K562 (cell line): ENCODE results near the gene CPED1. TPM values are rescaled to one million over a fixed set of nuclear protein-coding genes. Genes with fewer than 3 reads are reported as not detected.

Source experiments
- COPS2 ChIP-seq: fragments of 450-650 bp; conservative IDR thresholded peaks from 2 replicates; pipeline ENCODE4 v1.6.1; 2016; ENCODE audit warnings: mild to moderate bottlenecking, moderate library complexity
- ELF1 ChIP-seq: fragments of 200-800 bp; sonication (Bioruptor generic); IDR thresholded peaks from 2 replicates; pipeline ENCODE4 v1.6.1; 2016; ENCODE audit warnings: missing genetic modification characterization, missing compliant biosample characterization
- GATA2 ChIP-seq: sonication (generic); formaldehyde crosslinking; IDR thresholded peaks from 2 replicates; pipeline ENCODE4 v1.4.0; 2020; ENCODE audit warnings: mild to moderate bottlenecking, missing genetic modification reagents
- GMEB1 ChIP-seq: fragments of 250-450 bp; sonication (Bioruptor Pico); IDR thresholded peaks from 2 replicates; pipeline ENCODE4 v1.4.0; 2020; ENCODE audit warnings: mild to moderate bottlenecking
- HBP1 ChIP-seq: fragments of 450-650 bp; formaldehyde crosslinking; IDR thresholded peaks from 2 replicates; pipeline ENCODE4 v1.4.0; 2022; ENCODE audit warnings: missing genetic modification characterization
- NR0B1 ChIP-seq: fragments of 450-650 bp; IDR thresholded peaks from one replicate; pipeline ENCODE4 v1.6.1; 2018; ENCODE audit warnings: mild to moderate bottlenecking, moderate library complexity; ENCODE audit not compliant: partially characterized antibody
- NUFIP1 ChIP-seq: fragments of 450-650 bp; IDR thresholded peaks from 2 replicates; pipeline ENCODE4 v1.6.1; 2018; ENCODE audit not compliant: partially characterized antibody
- OTX1 ChIP-seq: fragments of 450-650 bp; formaldehyde crosslinking; IDR thresholded peaks from 2 replicates; pipeline ENCODE4 v1.4.0; 2022; ENCODE audit warnings: mild to moderate bottlenecking
- SIN3B ChIP-seq: fragments of 450-650 bp; IDR thresholded peaks from 2 replicates; pipeline ENCODE4 v1.6.1; 2017; ENCODE audit warnings: low read depth, mild to moderate bottlenecking, moderate library complexity
- SP2 ChIP-seq: IDR thresholded peaks from 2 replicates; pipeline ENCODE4 v1.6.1; 2011; ENCODE audit warnings: mild to moderate bottlenecking, low read depth, low read length, moderate library complexity; ENCODE audit not compliant: poor library complexity, severe bottlenecking; ENCODE audit errors: extremely low read depth
- TAF1 ChIP-seq: IDR thresholded peaks from 2 replicates; pipeline ENCODE4 v1.6.1; 2011; ENCODE audit warnings: mild to moderate bottlenecking, low read length, moderate library complexity; ENCODE audit not compliant: insufficient read depth, control insufficient read depth, severe bottlenecking; ENCODE audit errors: extremely low read depth
- U2AF1 ChIP-seq: fragments of 200-400 bp; formaldehyde crosslinking; optimal IDR thresholded peaks from 2 replicates; pipeline ENCODE3; 2017; ENCODE audit warnings: mild to moderate bottlenecking, low read depth, low read length, moderate library complexity
- YBX1 ChIP-seq: fragments of 450-650 bp; IDR thresholded peaks from 2 replicates; pipeline ENCODE4 v1.7.1; 2016; ENCODE audit warnings: mild to moderate bottlenecking
- ZNF143 ChIP-seq: sonication (generic); formaldehyde crosslinking; IDR thresholded peaks from 2 replicates; pipeline ENCODE4 v1.9.0; 2022; ENCODE audit warnings: mild to moderate bottlenecking, missing genetic modification reagents
- polyA plus RNA-seq, 8 experiments: library from polyadenylated mRNA; depleted of rRNA in 4 of 8; stranded (reverse) in 5 of 8; unstranded in 3 of 8; fragments of >200 nt; fragmentation: Nextera tagmentation in 2 of 8; fragmentation: Illumina TruSeq in 1 of 8; extraction: Ambion mirVana in 2 of 8; extraction: Trizol in 1 of 8; gene quantifications; 2 replicates each; pipeline versions ENCODE4 v1.2.1 to v1.2.3, GENCODE V29; 2011 to 2014; ENCODE audit warnings: inconsistent platforms in 1 of 8, missing spikeins in 1 of 8
- total RNA-seq, 7 experiments: library from RNA; depleted of rRNA in 6 of 7; stranded (reverse); fragments of >200 nt in 6 of 7; fragmentation: Illumina TruSeq in 2 of 7; extraction: Trizol in 2 of 7; gene quantifications; 2 replicates each; pipeline versions ENCODE4 v1.2.1 to v1.2.3, GENCODE V29; 2011 to 2021; ENCODE audit warnings: low replicate concordance in 1 of 7
- TF ChIP-seq, protein P1 (sequence below): sonication (generic); formaldehyde crosslinking; IDR thresholded peaks from 2 replicates; pipeline ENCODE4 v1.8.1; 2023; ENCODE audit warnings: mild to moderate bottlenecking, missing genetic modification reagents
- TF ChIP-seq, protein P2 (sequence below), 2 experiments: fragments of 150-350 bp in 1 of 2; IDR thresholded peaks; 2 replicates each; pipeline ENCODE4 v1.6.1; 2012 to 2016; ENCODE audit warnings: low read depth in 2 of 2, low read length in 2 of 2, mild to moderate bottlenecking in 1 of 2, moderate library complexity in 1 of 2

Gene CPED1
- total and polyA plus RNA-seq, 9 of the 15 experiments (the other 6 are each of a cell fraction or from before 2014, with no cell fraction given): 195 to 393 (median 290) TPM

DNA sequence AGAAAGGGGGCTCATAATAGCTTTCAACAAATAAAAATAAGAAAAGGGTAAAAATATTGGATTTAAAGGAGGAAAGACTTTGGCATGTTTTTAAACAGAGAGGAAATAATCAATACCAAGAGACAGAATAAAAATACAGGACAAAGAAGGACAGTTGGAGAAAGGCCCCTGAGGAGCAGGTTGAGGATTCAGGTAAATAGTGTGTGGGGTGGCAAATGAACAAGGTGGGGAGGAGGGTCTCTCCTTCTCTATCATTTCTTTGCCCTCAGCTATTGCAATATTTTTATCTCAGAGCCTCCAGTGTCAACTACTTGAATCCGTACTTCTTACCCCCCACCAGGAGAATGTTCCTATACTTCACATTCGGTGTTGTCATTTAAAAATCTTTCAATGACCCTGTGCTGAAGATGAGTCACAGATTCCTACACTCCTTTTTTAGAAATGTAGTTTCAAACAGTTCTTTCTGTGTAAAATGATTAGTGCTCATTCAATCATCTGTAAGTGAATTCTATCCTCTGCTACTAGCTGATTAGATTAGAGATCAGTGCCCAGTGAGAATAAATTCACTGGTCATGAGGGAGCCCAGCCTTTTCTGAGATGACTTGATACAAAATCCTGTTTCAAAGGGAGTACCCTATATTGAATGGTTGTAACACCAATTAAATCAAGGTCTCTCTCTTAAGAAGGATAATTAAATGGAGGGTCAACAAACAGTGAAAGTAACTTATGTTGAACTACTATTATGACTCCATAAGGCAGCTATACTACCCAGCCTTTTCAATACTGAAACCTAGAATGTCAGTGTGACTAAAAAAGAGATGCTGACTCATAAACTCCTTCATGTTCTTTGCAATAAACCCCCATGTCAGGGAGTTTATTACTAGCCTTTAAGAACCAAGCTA is 289.9 kb downstream of the CPED1 start (continued):
- no peak for TF ChIP-seq GMEB1 (CRISPR knock-in tag)
- no peak for TF ChIP-seq TAF1
- TF ChIP-seq NR0B1: no peak
- no peak for TF ChIP-seq COPS2
- no peak for TF ChIP-seq SP2
- no peak for TF ChIP-seq OTX1 (CRISPR knock-in tag)
- TF ChIP-seq ZNF143: no peak
- no peak for TF ChIP-seq SIN3B
- no peak for TF ChIP-seq NUFIP1
- TF ChIP-seq HBP1 (CRISPR knock-in tag): no peak
- TF ChIP-seq, protein P1, sequence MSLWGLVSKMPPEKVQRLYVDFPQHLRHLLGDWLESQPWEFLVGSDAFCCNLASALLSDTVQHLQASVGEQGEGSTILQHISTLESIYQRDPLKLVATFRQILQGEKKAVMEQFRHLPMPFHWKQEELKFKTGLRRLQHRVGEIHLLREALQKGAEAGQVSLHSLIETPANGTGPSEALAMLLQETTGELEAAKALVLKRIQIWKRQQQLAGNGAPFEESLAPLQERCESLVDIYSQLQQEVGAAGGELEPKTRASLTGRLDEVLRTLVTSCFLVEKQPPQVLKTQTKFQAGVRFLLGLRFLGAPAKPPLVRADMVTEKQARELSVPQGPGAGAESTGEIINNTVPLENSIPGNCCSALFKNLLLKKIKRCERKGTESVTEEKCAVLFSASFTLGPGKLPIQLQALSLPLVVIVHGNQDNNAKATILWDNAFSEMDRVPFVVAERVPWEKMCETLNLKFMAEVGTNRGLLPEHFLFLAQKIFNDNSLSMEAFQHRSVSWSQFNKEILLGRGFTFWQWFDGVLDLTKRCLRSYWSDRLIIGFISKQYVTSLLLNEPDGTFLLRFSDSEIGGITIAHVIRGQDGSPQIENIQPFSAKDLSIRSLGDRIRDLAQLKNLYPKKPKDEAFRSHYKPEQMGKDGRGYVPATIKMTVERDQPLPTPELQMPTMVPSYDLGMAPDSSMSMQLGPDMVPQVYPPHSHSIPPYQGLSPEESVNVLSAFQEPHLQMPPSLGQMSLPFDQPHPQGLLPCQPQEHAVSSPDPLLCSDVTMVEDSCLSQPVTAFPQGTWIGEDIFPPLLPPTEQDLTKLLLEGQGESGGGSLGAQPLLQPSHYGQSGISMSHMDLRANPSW (CRISPR knock-in tag): no peak
- TF ChIP-seq, protein P2, sequence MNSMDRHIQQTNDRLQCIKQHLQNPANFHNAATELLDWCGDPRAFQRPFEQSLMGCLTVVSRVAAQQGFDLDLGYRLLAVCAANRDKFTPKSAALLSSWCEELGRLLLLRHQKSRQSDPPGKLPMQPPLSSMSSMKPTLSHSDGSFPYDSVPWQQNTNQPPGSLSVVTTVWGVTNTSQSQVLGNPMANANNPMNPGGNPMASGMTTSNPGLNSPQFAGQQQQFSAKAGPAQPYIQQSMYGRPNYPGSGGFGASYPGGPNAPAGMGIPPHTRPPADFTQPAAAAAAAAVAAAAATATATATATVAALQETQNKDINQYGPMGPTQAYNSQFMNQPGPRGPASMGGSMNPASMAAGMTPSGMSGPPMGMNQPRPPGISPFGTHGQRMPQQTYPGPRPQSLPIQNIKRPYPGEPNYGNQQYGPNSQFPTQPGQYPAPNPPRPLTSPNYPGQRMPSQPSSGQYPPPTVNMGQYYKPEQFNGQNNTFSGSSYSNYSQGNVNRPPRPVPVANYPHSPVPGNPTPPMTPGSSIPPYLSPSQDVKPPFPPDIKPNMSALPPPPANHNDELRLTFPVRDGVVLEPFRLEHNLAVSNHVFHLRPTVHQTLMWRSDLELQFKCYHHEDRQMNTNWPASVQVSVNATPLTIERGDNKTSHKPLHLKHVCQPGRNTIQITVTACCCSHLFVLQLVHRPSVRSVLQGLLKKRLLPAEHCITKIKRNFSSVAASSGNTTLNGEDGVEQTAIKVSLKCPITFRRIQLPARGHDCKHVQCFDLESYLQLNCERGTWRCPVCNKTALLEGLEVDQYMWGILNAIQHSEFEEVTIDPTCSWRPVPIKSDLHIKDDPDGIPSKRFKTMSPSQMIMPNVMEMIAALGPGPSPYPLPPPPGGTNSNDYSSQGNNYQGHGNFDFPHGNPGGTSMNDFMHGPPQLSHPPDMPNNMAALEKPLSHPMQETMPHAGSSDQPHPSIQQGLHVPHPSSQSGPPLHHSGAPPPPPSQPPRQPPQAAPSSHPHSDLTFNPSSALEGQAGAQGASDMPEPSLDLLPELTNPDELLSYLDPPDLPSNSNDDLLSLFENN (IDR thresholded peaks at IDR 0.05; ENCODE audit: low read depth in 2 of 2, low read length in 2 of 2): no peak
- TF ChIP-seq GATA2: peak; percentile 67; the same call in 1 of the 2 replicates
- TF ChIP-seq YBX1: no peak
- TF ChIP-seq U2AF1: peak; percentile 9
- TF ChIP-seq ELF1: no peak
